Activated T-cell treated with anti-CD3 and anti-CD28 coated beads, Interleukin-2, amount 50 U/mL, for 72 hours (primary cell): ENCODE results near the gene TCF12. TPM values are rescaled to one million over a fixed set of nuclear protein-coding genes. Genes with fewer than 3 reads are reported as not detected.

Experiments used
- ATAC-seq, 2 donors: fragments of 150-1000 bp; cut with Tn5 transposase; replicated peaks in 1 of 2; 2 replicates each; pipeline ENCODE4 v1.10.0; 2021; ENCODE audit warnings: moderate library complexity in 2 of 2, mild to moderate bottlenecking in 1 of 2
- DNase-seq, 2 donors: peaks; one replicate each; pipeline ENCODE4 v3.0.0; 2021 to 2022; ENCODE audit warnings: mixed read lengths in 1 of 2
- H3K27ac Mint-ChIP-seq: one replicate; pipeline ENCODE4 v1.8.0; 2022; ENCODE audit warnings: mild to moderate bottlenecking, moderate library complexity, mixed read lengths
- H3K27me3 Mint-ChIP-seq: one replicate; pipeline ENCODE4 v1.8.0; 2022; ENCODE audit warnings: low read depth, mixed read lengths
- H3K36me3 Mint-ChIP-seq, 2 donors: one replicate each; pipeline ENCODE4 v1.8.0; 2022; ENCODE audit warnings: mixed read lengths in 2 of 2, mild to moderate bottlenecking in 1 of 2; ENCODE audit not compliant: insufficient read depth in 2 of 2
- H3K4me1 Mint-ChIP-seq: one replicate; pipeline ENCODE4 v1.8.0; 2022; ENCODE audit warnings: low read depth, mixed read lengths
- H3K4me3 Mint-ChIP-seq, 2 donors: one replicate each; pipeline ENCODE4 v1.8.0; 2022; ENCODE audit warnings: mild to moderate bottlenecking in 2 of 2, mixed read lengths in 2 of 2, moderate library complexity in 2 of 2
- H3K9me3 Mint-ChIP-seq, 2 donors: one replicate each; pipeline ENCODE4 v1.8.0; 2022; ENCODE audit warnings: mixed read lengths in 2 of 2
- total RNA-seq, 2 donors: library from RNA; stranded (reverse); gene quantifications; one replicate each; pipeline ENCODE4 v1.2.3, GENCODE V29; 2022

Gene TCF12
- total RNA-seq, 2 donors from 2014 or later, result 93.0 to 108 TPM

GRCh38 chr15:56892659-56893363 is 25.6 kb upstream of the TCF12 start:
- no peak for ATAC-seq
- no peaks in the 10 kb centered on the region for H3K27me3 Mint-ChIP-seq
- peaks cover 0 to 2% of the 10 kb centered on the region in 2 donors for H3K36me3 Mint-ChIP-seq
- peaks cover 9% of the 10 kb centered on the region for H3K4me1 Mint-ChIP-seq
- DNase-seq, result no peak
- peaks cover 2% of the 10 kb centered on the region in 2 donors for H3K9me3 Mint-ChIP-seq
- no peak overlapping the region for H3K4me3 Mint-ChIP-seq
- no peak overlapping the region for H3K27ac Mint-ChIP-seq

GRCh38 chr15:56893364-56893678 is 25.1 kb upstream of the TCF12 start:
- ATAC-seq, result no peak
- Mint-ChIP-seq H3K4me1 (peaks cover 4% of the 10 kb centered on the region), H3K27me3 (no peaks in the 10 kb centered on the region), H3K27ac (no peak overlapping the region), H3K36me3 (peaks cover 0 to 2% of the 10 kb centered on the region in 2 donors), H3K4me3 (no peak overlapping the region), H3K9me3 (peaks cover 2% of the 10 kb centered on the region in 2 donors)
- DNase-seq, result no peak

- H3K27me3 Mint-ChIP-seq, result no peaks in the 10 kb centered on the region
- H3K4me3 Mint-ChIP-seq, result no peak overlapping the region
- H3K36me3 Mint-ChIP-seq, result peaks cover 0 to 2% of the 10 kb centered on the region in 2 donors
- no peak for ATAC-seq
- H3K4me1 Mint-ChIP-seq, result no peaks in the 10 kb centered on the region
- no peak for DNase-seq
- H3K9me3 Mint-ChIP-seq, result peaks cover 2% of the 10 kb centered on the region in 2 donors
- H3K27ac Mint-ChIP-seq, result no peak overlapping the region
These were observed 23.8 kb upstream of the TCF12 start for GRCh38 chr15:56894601-56895000.

- Mint-ChIP-seq H3K4me3 (no peak overlapping the region), H3K36me3 (peaks cover 2 to 3% of the 10 kb centered on the region in 2 donors), H3K9me3 (peaks cover 2 to 4% of the 10 kb centered on the region in 2 donors), H3K27me3 (no peaks in the 10 kb centered on the region), H3K4me1 (peaks cover 3% of the 10 kb centered on the region), H3K27ac (no peak overlapping the region)
- DNase-seq, result no peak
- no peak for ATAC-seq
These were observed 16.5 kb upstream of the TCF12 start for GRCh38 chr15:56901931-56902330.

- ATAC-seq (no peak), DNase-seq (no peak)
- H3K9me3 Mint-ChIP-seq, result peaks cover 0 to 2% of the 10 kb centered on the region in 2 donors
- peaks cover 5% of the 10 kb centered on the region for H3K4me1 Mint-ChIP-seq
- H3K36me3 Mint-ChIP-seq, result peaks cover 0 to 3% of the 10 kb centered on the region in 2 donors
- H3K27me3 Mint-ChIP-seq, result no peaks in the 10 kb centered on the region
- peak overlapping the region in 1 of 2 donors; percentile 57 for H3K4me3 Mint-ChIP-seq
- no peak overlapping the region for H3K27ac Mint-ChIP-seq
These were observed 11.7 kb upstream of the TCF12 start for GRCh38 chr15:56906766-56907165.

- Mint-ChIP-seq H3K36me3 (no peaks in the 10 kb centered on the region), H3K4me3 (no peak overlapping the region), H3K27ac (no peak overlapping the region), H3K4me1 (peaks cover 11% of the 10 kb centered on the region), H3K9me3 (no peaks in the 10 kb centered on the region), H3K27me3 (no peaks in the 10 kb centered on the region)
- no peak for DNase-seq
- no peak for ATAC-seq
These were observed 7.6 kb upstream of the TCF12 start for GRCh38 chr15:56910801-56911200.

GRCh38 chr15:56913241-56913640 is 5.2 kb upstream of the TCF12 start:
- Mint-ChIP-seq H3K27ac (no peak overlapping the region), H3K27me3 (no peaks in the 10 kb centered on the region), H3K36me3 (peaks cover 0 to 3% of the 10 kb centered on the region in 2 donors), H3K9me3 (peaks cover 0 to 1% of the 10 kb centered on the region in 2 donors), H3K4me1 (peaks cover 23% of the 10 kb centered on the region), H3K4me3 (no peak overlapping the region)
- ATAC-seq (no peak), DNase-seq (no peak)

GRCh38 chr15:56913670-56914069 is 4.8 kb upstream of the TCF12 start:
- ATAC-seq (no peak), DNase-seq (no peak)
- Mint-ChIP-seq H3K27ac (no peak overlapping the region), H3K9me3 (peaks cover 0 to 1% of the 10 kb centered on the region in 2 donors), H3K36me3 (peaks cover 0 to 3% of the 10 kb centered on the region in 2 donors), H3K4me3 (no peak overlapping the region), H3K27me3 (no peaks in the 10 kb centered on the region), H3K4me1 (peaks cover 23% of the 10 kb centered on the region)

GRCh38 chr15:56915888-56916287 is 2.6 kb upstream of the TCF12 start:
- Mint-ChIP-seq H3K9me3 (peaks cover 0 to 1% of the 10 kb centered on the region in 2 donors), H3K27ac (no peak overlapping the region), H3K27me3 (no peaks in the 10 kb centered on the region), H3K4me3 (no peak overlapping the region), H3K36me3 (peaks cover 3 to 8% of the 10 kb centered on the region in 2 donors), H3K4me1 (peaks cover 34% of the 10 kb centered on the region)
- ATAC-seq (no peak), DNase-seq (no peak)

- H3K9me3 Mint-ChIP-seq, result peaks cover 0 to 1% of the 10 kb centered on the region in 2 donors
- ATAC-seq (no peak), DNase-seq (no peak)
- H3K27ac Mint-ChIP-seq, result no peak overlapping the region
- peaks cover 3 to 9% of the 10 kb centered on the region in 2 donors for H3K36me3 Mint-ChIP-seq
- peaks cover 36% of the 10 kb centered on the region for H3K4me1 Mint-ChIP-seq
- H3K27me3 Mint-ChIP-seq, result no peaks in the 10 kb centered on the region
- peak overlapping the region; percentile 85 to 88 for H3K4me3 Mint-ChIP-seq
These were observed 1.5 kb upstream of the TCF12 start for GRCh38 chr15:56916825-56917477.

GRCh38 chr15:56917652-56918045 is 795 bp upstream of the TCF12 start:
- Mint-ChIP-seq H3K4me3 (peak overlapping the region; percentile 85 to 88), H3K4me1 (peaks cover 42% of the 10 kb centered on the region), H3K27ac (peak overlapping the region; percentile 57), H3K9me3 (peaks cover 0 to 1% of the 10 kb centered on the region in 2 donors), H3K36me3 (peaks cover 3 to 12% of the 10 kb centered on the region in 2 donors), H3K27me3 (no peaks in the 10 kb centered on the region)
- no peak for ATAC-seq
- no peak for DNase-seq

GRCh38 chr15:56919031-56919608 is 676 bp downstream of the TCF12 start:
- peak; percentile 71 to 75 for DNase-seq
- ATAC-seq, result peak; percentile 45 to 56
- H3K4me3 Mint-ChIP-seq, result peak overlapping the region; percentile 93 to 99
- H3K9me3 Mint-ChIP-seq, result peaks cover 0 to 1% of the 10 kb centered on the region in 2 donors
- no peaks in the 10 kb centered on the region for H3K27me3 Mint-ChIP-seq
- peaks cover 36% of the 10 kb centered on the region for H3K4me1 Mint-ChIP-seq
- peaks cover 3 to 16% of the 10 kb centered on the region in 2 donors for H3K36me3 Mint-ChIP-seq
- H3K27ac Mint-ChIP-seq, result peak overlapping the region; percentile 63

GRCh38 chr15:56919609-56920366 is 1.3 kb downstream of the TCF12 start:
- H3K4me1 Mint-ChIP-seq, result peaks cover 36% of the 10 kb centered on the region
- peaks cover 0 to 1% of the 10 kb centered on the region in 2 donors for H3K9me3 Mint-ChIP-seq
- ATAC-seq (peak in 1 of 2 donors; percentile 4), DNase-seq (peak in 1 of 2 donors; percentile 19)
- H3K4me3 Mint-ChIP-seq, result peak overlapping the region; percentile 93 to 99
- peak overlapping the region; percentile 98 for H3K27ac Mint-ChIP-seq
- H3K36me3 Mint-ChIP-seq, result peaks cover 4 to 21% of the 10 kb centered on the region in 2 donors
- no peaks in the 10 kb centered on the region for H3K27me3 Mint-ChIP-seq
